Upper lobe of left lung (tissue), 6 donors: ENCODE results near the gene COL7A1. TPM values are rescaled to one million over a fixed set of nuclear protein-coding genes. Genes with fewer than 3 reads are reported as not detected.

ENCODE experiments used
- ATAC-seq, 2 donors: fragments of 200-7000 bp; cut with Tn5 transposase; one replicate each; pipeline ENCODE4 v1.9.1; 2022; ENCODE audit warnings: mild to moderate bottlenecking in 2 of 2, moderate library complexity in 2 of 2; ENCODE audit not compliant: low FRiP score in 2 of 2
- DNase-seq, 2 donors: peaks; one replicate each; pipeline ENCODE4 v3.0.0-alpha.2; 2019 to 2020
- H3K27ac ChIP-seq, 4 donors: fragments of 200-600 bp; sonication (generic); one replicate each; pipeline ENCODE4 v1.5.1; 2016 to 2019
- H3K27me3 ChIP-seq, 4 donors: fragments of 200-600 bp; sonication (generic); one replicate each; pipeline ENCODE4 v1.5.1; 2017 to 2019
- H3K36me3 ChIP-seq, 4 donors: fragments of 200-600 bp; sonication (generic); one replicate each; pipeline ENCODE4 v1.5.1; 2016 to 2019
- H3K4me1 ChIP-seq, 4 donors: fragments of 200-600 bp; sonication (generic); one replicate each; pipeline ENCODE4 v1.5.1; 2018 to 2019
- H3K4me3 ChIP-seq, 4 donors: fragments of 200-600 bp; sonication (generic); one replicate each; pipeline ENCODE4 v1.5.1; 2017 to 2019; ENCODE audit warnings: mild to moderate bottlenecking in 2 of 4, moderate library complexity in 1 of 4
- H3K9me3 ChIP-seq, 4 donors: fragments of 200-600 bp; sonication (generic); one replicate each; pipeline ENCODE4 v1.5.1; 2018 to 2019
- EP300 ChIP-seq, 4 donors: sonication (generic); formaldehyde crosslinking; IDR thresholded peaks; one replicate each; pipeline ENCODE4 v1.5.1; 2017; ENCODE audit warnings: antibody characterized with exemption in 4 of 4, control low read depth in 2 of 4
- POLR2A ChIP-seq, 4 donors: fragments of 450-650 bp; IDR thresholded peaks; one replicate each; pipeline ENCODE4 v1.5.1; 2016 to 2017; ENCODE audit warnings: antibody characterized with exemption in 4 of 4, mild to moderate bottlenecking in 2 of 4
- POLR2AphosphoS5 ChIP-seq, 2 donors: sonication (generic); formaldehyde crosslinking; IDR thresholded peaks; one replicate each; pipeline ENCODE4 v1.5.1; 2017; ENCODE audit warnings: antibody characterized with exemption in 2 of 2
- WGBS, 2 donors: methylation state at CpG; one replicate each; pipeline ENCODE4 v1.1.5; 2017 to 2018; 5-methylcytosine and 5-hydroxymethylcytosine counted together
- total RNA-seq, 6 donors: library from RNA; depleted of rRNA in 4 of 6; stranded (reverse); fragments of >200 nt in 4 of 6; gene quantifications; one replicate each; pipeline versions ENCODE4 v1.1.0 to v1.2.1, GENCODE V29; 2016 to 2021
- TF ChIP-seq, protein P1 (sequence below), 6 experiments: fragments of 450-650 bp in 4 of 6; fragments of 200-600 bp in 2 of 6; sonication (generic) in 2 of 6; IDR thresholded peaks; one replicate each; pipeline ENCODE4 v1.5.1; 2016 to 2019; ENCODE audit warnings: antibody characterized with exemption in 6 of 6
- donor health status: DM: no; HTN: no; CAD: no; lungs with moderate emphysema.
- donor health status: DM: no; HTN: yes; CAD: no; lungs with severe emphysema.

Gene COL7A1
- total RNA-seq, 6 donors from 2014 or later: 2.7 to 30.4 (median 4.6) TPM

- DNase-seq: peak in 1 of 2 donors; percentile 30
- WGBS, 2 donors: 70 to 78% methylated on average over 8 of the region's 8 CpGs
- H3K4me1 ChIP-seq: peaks cover 7 to 20% (median 14%) of the 10 kb centered on the region in 4 donors
- no peaks in the 10 kb centered on the region for H3K9me3 ChIP-seq
- ATAC-seq: no peak
- no peak for TF ChIP-seq EP300 (IDR thresholded peaks at IDR 0.05)
- TF ChIP-seq, protein P1, sequence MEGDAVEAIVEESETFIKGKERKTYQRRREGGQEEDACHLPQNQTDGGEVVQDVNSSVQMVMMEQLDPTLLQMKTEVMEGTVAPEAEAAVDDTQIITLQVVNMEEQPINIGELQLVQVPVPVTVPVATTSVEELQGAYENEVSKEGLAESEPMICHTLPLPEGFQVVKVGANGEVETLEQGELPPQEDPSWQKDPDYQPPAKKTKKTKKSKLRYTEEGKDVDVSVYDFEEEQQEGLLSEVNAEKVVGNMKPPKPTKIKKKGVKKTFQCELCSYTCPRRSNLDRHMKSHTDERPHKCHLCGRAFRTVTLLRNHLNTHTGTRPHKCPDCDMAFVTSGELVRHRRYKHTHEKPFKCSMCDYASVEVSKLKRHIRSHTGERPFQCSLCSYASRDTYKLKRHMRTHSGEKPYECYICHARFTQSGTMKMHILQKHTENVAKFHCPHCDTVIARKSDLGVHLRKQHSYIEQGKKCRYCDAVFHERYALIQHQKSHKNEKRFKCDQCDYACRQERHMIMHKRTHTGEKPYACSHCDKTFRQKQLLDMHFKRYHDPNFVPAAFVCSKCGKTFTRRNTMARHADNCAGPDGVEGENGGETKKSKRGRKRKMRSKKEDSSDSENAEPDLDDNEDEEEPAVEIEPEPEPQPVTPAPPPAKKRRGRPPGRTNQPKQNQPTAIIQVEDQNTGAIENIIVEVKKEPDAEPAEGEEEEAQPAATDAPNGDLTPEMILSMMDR (IDR thresholded peaks at IDR 0.05): no peak
- TF ChIP-seq POLR2AphosphoS5 (IDR thresholded peaks at IDR 0.05): no peak
- H3K27me3 ChIP-seq: peaks cover 0 to 4% (median 0%) of the 10 kb centered on the region in 4 donors
- H3K36me3 ChIP-seq: peaks cover 12 to 43% (median 38%) of the 10 kb centered on the region in 4 donors
- peak overlapping the region; percentile 58 to 80 (median 64) for H3K27ac ChIP-seq
- H3K4me3 ChIP-seq: no peak overlapping the region
These were observed 1.7 kb upstream of the COL7A1 start for GRCh38 chr3:48596676-48597407.

DNA sequence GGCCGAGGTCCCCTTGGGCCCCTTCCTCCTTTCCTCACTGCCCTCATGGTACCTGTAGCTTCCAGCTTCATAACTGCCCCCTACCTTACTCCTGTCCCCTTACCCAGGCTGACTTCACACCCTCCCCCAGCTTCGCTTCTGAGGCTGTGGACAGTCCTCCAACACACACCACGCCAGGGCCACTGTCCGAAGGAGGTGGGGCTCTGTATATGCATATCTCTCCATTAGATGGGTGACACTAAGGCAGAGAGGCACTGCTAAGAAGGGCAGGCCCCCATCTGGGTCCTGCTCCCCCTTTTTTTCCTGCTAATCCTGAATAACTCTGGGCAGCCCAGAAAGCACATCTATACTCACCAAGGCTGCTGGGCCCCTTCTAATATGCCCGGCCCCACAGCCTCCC lies 1.0 kb upstream of the COL7A1 start:
- TF ChIP-seq, protein P1 (IDR thresholded peaks at IDR 0.05): no peak
- TF ChIP-seq POLR2A (IDR thresholded peaks at IDR 0.05) (no peak), POLR2AphosphoS5 (IDR thresholded peaks at IDR 0.05) (no peak), EP300 (IDR thresholded peaks at IDR 0.05) (no peak)
- Histone ChIP-seq H3K36me3 (peaks cover 7 to 36% (median 31%) of the 10 kb centered on the region in 4 donors), H3K4me3 (no peak overlapping the region), H3K9me3 (no peaks in the 10 kb centered on the region), H3K4me1 (peaks cover 7 to 20% (median 14%) of the 10 kb centered on the region in 4 donors), H3K27me3 (peaks cover 0 to 4% (median 0%) of the 10 kb centered on the region in 4 donors), H3K27ac (peak overlapping the region in 1 of 4 donors; percentile 69)
- DNase-seq: no peak
- ATAC-seq: no peak
- WGBS, 2 donors: 75 to 76% methylated on average over 5 of the region's 5 CpGs

DNA sequence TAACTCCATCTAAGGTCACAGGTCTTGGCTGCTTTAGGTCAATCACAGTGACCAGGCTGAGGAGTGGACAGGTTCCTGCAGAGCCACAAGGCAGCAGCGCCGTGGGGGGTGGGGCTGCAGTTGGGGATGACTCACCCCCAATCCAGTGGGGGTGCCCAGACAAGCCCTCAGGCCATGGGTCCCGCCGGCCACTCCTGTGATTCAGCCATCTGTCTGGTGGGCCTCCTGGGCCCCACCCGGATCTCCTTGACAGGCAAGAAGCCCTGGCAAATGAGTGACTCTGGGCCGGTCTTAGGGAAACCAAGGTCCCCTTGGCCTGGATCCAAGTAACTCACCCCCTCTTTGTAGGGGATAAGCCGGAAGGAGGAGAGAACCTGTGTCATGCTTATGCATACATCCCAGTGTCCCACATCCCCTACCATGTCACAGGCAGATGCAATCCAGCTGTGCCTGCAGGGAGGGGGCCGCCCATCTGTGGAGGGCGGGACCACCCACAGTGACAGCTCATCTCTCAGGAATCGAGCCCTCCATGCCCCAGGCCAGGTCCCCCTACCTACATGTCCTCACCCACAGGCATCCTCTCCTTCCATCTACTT lies 495 bp upstream of the COL7A1 start:
- H3K9me3 ChIP-seq: no peaks in the 10 kb centered on the region
- H3K36me3 ChIP-seq: peaks cover 3 to 31% (median 26%) of the 10 kb centered on the region in 4 donors
- 32 to 45% methylated on average over 5 to 8 of the region's 10 CpGs for WGBS, 2 donors
- TF ChIP-seq, protein P1 (IDR thresholded peaks at IDR 0.05): no peak
- TF ChIP-seq POLR2AphosphoS5 (IDR thresholded peaks at IDR 0.05): no peak
- TF ChIP-seq EP300 (IDR thresholded peaks at IDR 0.05): no peak
- TF ChIP-seq POLR2A (IDR thresholded peaks at IDR 0.05): no peak
- ATAC-seq (peak in 1 of 2 donors; percentile 69), DNase-seq (peak in 1 of 2 donors; percentile 77)
- H3K4me1 ChIP-seq: peaks cover 7 to 20% (median 14%) of the 10 kb centered on the region in 4 donors
- H3K27me3 ChIP-seq: peaks cover 0 to 4% (median 0%) of the 10 kb centered on the region in 4 donors
- H3K4me3 ChIP-seq: no peak overlapping the region
- H3K27ac ChIP-seq: no peak overlapping the region

DNA sequence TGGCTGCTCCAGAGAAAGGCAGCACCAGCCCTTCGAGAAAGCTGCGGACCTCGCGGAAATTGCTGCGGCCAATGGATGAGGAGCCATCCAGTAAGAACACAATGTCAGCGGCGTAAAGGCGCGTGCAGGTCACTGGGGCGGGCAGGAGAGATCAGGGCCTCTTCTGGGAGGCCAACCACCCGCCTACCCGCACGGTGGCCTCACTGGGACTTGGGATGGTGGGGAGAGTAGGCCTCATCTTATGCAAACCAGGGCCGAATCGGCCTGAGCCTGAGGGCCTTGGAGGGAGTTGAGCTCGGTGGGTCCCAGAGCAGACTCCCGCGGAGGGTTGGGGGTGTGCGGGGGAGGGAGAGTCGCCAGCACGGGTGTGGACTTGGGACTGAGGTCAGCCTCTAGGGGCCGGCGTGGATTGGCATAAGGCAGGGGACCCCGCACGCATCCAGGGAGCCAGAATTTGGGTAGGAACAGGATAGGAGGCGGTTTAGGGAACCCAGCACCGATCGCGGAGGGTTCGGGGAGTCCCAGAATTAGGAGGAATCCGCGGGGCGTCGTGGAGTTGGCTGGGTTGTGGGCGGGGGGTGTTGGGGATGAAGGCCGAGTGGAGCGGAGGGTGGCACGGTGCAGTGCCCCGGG lies 596 bp downstream of the COL7A1 start:
- TF ChIP-seq POLR2A (IDR thresholded peaks at IDR 0.05) (no peak), POLR2AphosphoS5 (IDR thresholded peaks at IDR 0.05) (no peak)
- TF ChIP-seq, protein P1 (IDR thresholded peaks at IDR 0.05): no peak
- H3K4me3 ChIP-seq: peak overlapping the region in 3 of 4 donors; percentile 12 to 39 (median 26)
- peaks cover 0 to 20% (median 15%) of the 10 kb centered on the region in 4 donors for H3K36me3 ChIP-seq
- peak overlapping the region in 2 of 4 donors; percentile 43 to 44 for H3K27ac ChIP-seq
- ATAC-seq (no peak), DNase-seq (peak in 1 of 2 donors; percentile 65)
- H3K4me1 ChIP-seq: peaks cover 7 to 18% (median 14%) of the 10 kb centered on the region in 4 donors
- peaks cover 0 to 4% (median 0%) of the 10 kb centered on the region in 4 donors for H3K27me3 ChIP-seq
- no peaks in the 10 kb centered on the region for H3K9me3 ChIP-seq
- WGBS, 2 donors: 31 to 49% methylated on average over 23 to 39 of the region's 39 CpGs
